Naive B cell (primary cell): Measurements from ENCODE around the gene TMEM185A. TPM values are rescaled to one million over a fixed set of nuclear protein-coding genes. Genes with fewer than 3 reads are reported as not detected.
A peak's percentile ranks its signal among the peaks of the same experiment; 100 is the strongest.
"Not testable (repeated sequence)": the region's sequence is repeated elsewhere in the genome, so short reads cannot be mapped to it uniquely, and the experiment has no call there.

Experiments
- ATAC-seq, 2 donors: fragments of 150-1000 bp; cut with Tn5 transposase; 2 replicates each; pipeline ENCODE4 v1.10.0; 2021; ENCODE audit warnings: low read depth in 2 of 2, mild to moderate bottlenecking in 2 of 2, moderate library complexity in 2 of 2
- DNase-seq: peaks from one replicate; pipeline ENCODE4 v3.0.0; 2022
- H3K27ac Mint-ChIP-seq, 6 donors: one replicate each; pipeline ENCODE4 v1.8.0; 2020 to 2022; ENCODE audit warnings: mild to moderate bottlenecking in 6 of 6, mixed read lengths in 6 of 6, moderate library complexity in 5 of 6, inconsistent platforms in 2 of 6
- H3K27me3 Mint-ChIP-seq, 3 donors: one replicate each; pipeline ENCODE4 v1.8.0; 2021 to 2022; ENCODE audit warnings: mixed read lengths in 3 of 3, mild to moderate bottlenecking in 1 of 3
- H3K36me3 Mint-ChIP-seq, 2 donors: one replicate each; pipeline ENCODE4 v1.8.0; 2020 to 2022; ENCODE audit warnings: mixed read lengths in 2 of 2, inconsistent platforms in 1 of 2, mild to moderate bottlenecking in 1 of 2
- H3K4me1 Mint-ChIP-seq, 3 donors: one replicate each; pipeline ENCODE4 v1.8.0; 2020 to 2022; ENCODE audit warnings: mixed read lengths in 3 of 3, inconsistent platforms in 1 of 3, mild to moderate bottlenecking in 1 of 3, moderate library complexity in 1 of 3
- H3K4me3 Mint-ChIP-seq, 8 donors: one replicate each; pipeline ENCODE4 v1.8.0; 2020 to 2022; ENCODE audit warnings: mild to moderate bottlenecking in 8 of 8, mixed read lengths in 8 of 8, moderate library complexity in 8 of 8, inconsistent platforms in 2 of 8
- H3K9me3 Mint-ChIP-seq, 7 donors: one replicate each; pipeline ENCODE4 v1.8.0; 2020 to 2022; ENCODE audit warnings: mixed read lengths in 7 of 7, mild to moderate bottlenecking in 5 of 7, inconsistent platforms in 2 of 7, moderate library complexity in 1 of 7
- polyA plus RNA-seq, 6 donors: library from polyadenylated mRNA; unstranded; fragments of 300-500 nt; fragmentation: Illumina TruSeq; gene quantifications; one replicate each; pipeline ENCODE4 v1.2.3, GENCODE V29; 2021; ENCODE audit warnings: low read depth in 6 of 6

TMEM185A gene
- polyA plus RNA-seq, 6 donors from 2014 or later: 9.1 to 23.7 (median 16.7) TPM

GRCh38 chrX:149641432-149641831 is 9.8 kb upstream of the TMEM185A start:
- no peak overlapping the region for H3K27ac Mint-ChIP-seq
- peaks cover 0 to 3% of the 10 kb centered on the region in 2 donors for H3K36me3 Mint-ChIP-seq
- H3K27me3 Mint-ChIP-seq: peaks cover 8 to 21% (median 20%) of the 10 kb centered on the region in 3 donors
- ATAC-seq (no peak), DNase-seq (no peak)
- no peak overlapping the region for H3K4me3 Mint-ChIP-seq
- peaks cover 0 to 4% (median 0%) of the 10 kb centered on the region in 7 donors for H3K9me3 Mint-ChIP-seq
- no peaks in the 10 kb centered on the region for H3K4me1 Mint-ChIP-seq

- no peak overlapping the region for H3K4me3 Mint-ChIP-seq
- no peak overlapping the region for H3K27ac Mint-ChIP-seq
- H3K36me3 Mint-ChIP-seq: peaks cover 0 to 3% of the 10 kb centered on the region in 2 donors
- ATAC-seq (no peak), DNase-seq (no peak)
- H3K9me3 Mint-ChIP-seq: peaks cover 0 to 4% (median 0%) of the 10 kb centered on the region in 7 donors
- peaks cover 12 to 17% (median 17%) of the 10 kb centered on the region in 3 donors for H3K27me3 Mint-ChIP-seq
- no peaks in the 10 kb centered on the region for H3K4me1 Mint-ChIP-seq
These were observed 8.0 kb upstream of the TMEM185A start for GRCh38 chrX:149639568-149639967.

- H3K4me1 Mint-ChIP-seq: no peaks in the 10 kb centered on the region
- DNase-seq (no peak), ATAC-seq (no peak)
- H3K27ac Mint-ChIP-seq: no peak overlapping the region
- peaks cover 0 to 3% of the 10 kb centered on the region in 2 donors for H3K36me3 Mint-ChIP-seq
- peaks cover 0 to 4% (median 0%) of the 10 kb centered on the region in 7 donors for H3K9me3 Mint-ChIP-seq
- H3K27me3 Mint-ChIP-seq: peaks cover 12 to 17% (median 14%) of the 10 kb centered on the region in 3 donors
- no peak overlapping the region for H3K4me3 Mint-ChIP-seq
These were observed 7.3 kb upstream of the TMEM185A start for GRCh38 chrX:149638860-149639259.

GRCh38 chrX:149633511-149633910 is 1.9 kb upstream of the TMEM185A start:
- peaks cover 4 to 15% (median 9%) of the 10 kb centered on the region in 3 donors for H3K27me3 Mint-ChIP-seq
- H3K27ac Mint-ChIP-seq: peak overlapping the region in 1 of 6 donors; percentile 11
- H3K36me3 Mint-ChIP-seq: peaks cover 3 to 7% of the 10 kb centered on the region in 2 donors
- peak overlapping the region in 1 of 8 donors; percentile 97 for H3K4me3 Mint-ChIP-seq
- peaks cover 0 to 2% (median 0%) of the 10 kb centered on the region in 7 donors for H3K9me3 Mint-ChIP-seq
- no peak for ATAC-seq
- peaks cover 17 to 31% (median 28%) of the 10 kb centered on the region in 3 donors for H3K4me1 Mint-ChIP-seq
- no peak for DNase-seq

- peak; percentile 15 to 21 for ATAC-seq
- peak overlapping the region; percentile 89 to 97 (median 94) for H3K4me3 Mint-ChIP-seq
- peaks cover 17 to 36% (median 28%) of the 10 kb centered on the region in 3 donors for H3K4me1 Mint-ChIP-seq
These were observed 835 bp downstream of the TMEM185A start for GRCh38 chrX:149630681-149631233.

GRCh38 chrX:149629730-149630387 is 1.7 kb downstream of the TMEM185A start:
- Mint-ChIP-seq H3K4me3 (peak overlapping the region; percentile 14 to 97 (median 92)), H3K4me1 (peaks cover 17 to 36% (median 28%) of the 10 kb centered on the region in 3 donors), H3K9me3 (no peaks in the 10 kb centered on the region), H3K36me3 (peaks cover 0 to 7% of the 10 kb centered on the region in 2 donors), H3K27me3 (peaks cover 0 to 4% (median 2%) of the 10 kb centered on the region in 3 donors), H3K27ac (peak overlapping the region in 4 of 6 donors; percentile 5 to 90 (median 61))
- DNase-seq (no peak), ATAC-seq (no peak)

More at GRCh38 chrX:149630681-149631233, 835 bp downstream of the TMEM185A start:
- peaks cover 4 to 8% (median 7%) of the 10 kb centered on the region in 3 donors for H3K27me3 Mint-ChIP-seq
- H3K27ac Mint-ChIP-seq: peak overlapping the region; percentile 18 to 96 (median 78)
- H3K9me3 Mint-ChIP-seq: no peaks in the 10 kb centered on the region
- DNase-seq: no peak
- H3K36me3 Mint-ChIP-seq: peaks cover 0 to 7% of the 10 kb centered on the region in 2 donors

- H3K36me3 Mint-ChIP-seq: peaks cover 0 to 7% of the 10 kb centered on the region in 2 donors
- ATAC-seq (no peak), DNase-seq (no peak)
- H3K27me3 Mint-ChIP-seq: peaks cover 0 to 4% (median 0%) of the 10 kb centered on the region in 3 donors
- no peak overlapping the region for H3K27ac Mint-ChIP-seq
- H3K4me1 Mint-ChIP-seq: peaks cover 20 to 36% (median 35%) of the 10 kb centered on the region in 3 donors
- no peaks in the 10 kb centered on the region for H3K9me3 Mint-ChIP-seq
- H3K4me3 Mint-ChIP-seq: peak overlapping the region in 1 of 8 donors; percentile 97
These were observed 2.8 kb downstream of the TMEM185A start for GRCh38 chrX:149628768-149629167.

GRCh38 chrX:149628280-149628679 is 3.3 kb downstream of the TMEM185A start:
- no peak overlapping the region for H3K4me3 Mint-ChIP-seq

GRCh38 chrX:149626829-149627228 is 4.8 kb downstream of the TMEM185A start:
- Mint-ChIP-seq H3K4me3 (peak overlapping the region in 1 of 8 donors; percentile 43), H3K4me1 (peaks cover 20 to 30% (median 29%) of the 10 kb centered on the region in 3 donors)
- not testable (repeated sequence) for H3K27ac Mint-ChIP-seq, ATAC-seq, H3K9me3 Mint-ChIP-seq, H3K36me3 Mint-ChIP-seq, H3K27me3 Mint-ChIP-seq, DNase-seq

More at GRCh38 chrX:149628280-149628679, 3.3 kb downstream of the TMEM185A start:
- ATAC-seq: no peak
- H3K4me1 Mint-ChIP-seq: peaks cover 20 to 36% (median 35%) of the 10 kb centered on the region in 3 donors
- DNase-seq: no peak
- peaks cover 0 to 7% of the 10 kb centered on the region in 2 donors for H3K36me3 Mint-ChIP-seq
- no peaks in the 10 kb centered on the region for H3K9me3 Mint-ChIP-seq
- peak overlapping the region in 1 of 6 donors; percentile 57 for H3K27ac Mint-ChIP-seq
- H3K27me3 Mint-ChIP-seq: peaks cover 0 to 4% (median 0%) of the 10 kb centered on the region in 3 donors

- ATAC-seq, H3K27me3 Mint-ChIP-seq, H3K9me3 Mint-ChIP-seq, DNase-seq, H3K27ac Mint-ChIP-seq, H3K36me3 Mint-ChIP-seq, H3K4me1 Mint-ChIP-seq, H3K4me3 Mint-ChIP-seq: not testable (repeated sequence)
These were observed 11.9 kb downstream of the TMEM185A start for GRCh38 chrX:149619662-149620061.

GRCh38 chrX:149618871-149619270 is 12.7 kb downstream of the TMEM185A start:
- peaks cover 0 to 4% (median 0%) of the 10 kb centered on the region in 7 donors for H3K9me3 Mint-ChIP-seq
- DNase-seq (no peak), ATAC-seq (no peak)
- no peak overlapping the region for H3K27ac Mint-ChIP-seq
- peaks cover 3 to 6% (median 6%) of the 10 kb centered on the region in 3 donors for H3K4me1 Mint-ChIP-seq
- no peaks in the 10 kb centered on the region for H3K36me3 Mint-ChIP-seq
- no peaks in the 10 kb centered on the region for H3K27me3 Mint-ChIP-seq
- no peak overlapping the region for H3K4me3 Mint-ChIP-seq

- H3K27ac Mint-ChIP-seq: no peak overlapping the region
- peaks cover 0 to 7% of the 10 kb centered on the region in 2 donors for H3K36me3 Mint-ChIP-seq
- no peaks in the 10 kb centered on the region for H3K27me3 Mint-ChIP-seq
- peaks cover 3 to 16% (median 6%) of the 10 kb centered on the region in 3 donors for H3K4me1 Mint-ChIP-seq
- H3K9me3 Mint-ChIP-seq: peaks cover 0 to 4% (median 0%) of the 10 kb centered on the region in 7 donors
- no peak overlapping the region for H3K4me3 Mint-ChIP-seq
- DNase-seq: no peak
- no peak for ATAC-seq
These were observed 19.9 kb downstream of the TMEM185A start for GRCh38 chrX:149611623-149612175.

- peaks cover 0 to 13% of the 10 kb centered on the region in 2 donors for H3K36me3 Mint-ChIP-seq
- no peak for DNase-seq
- ATAC-seq: no peak
- no peaks in the 10 kb centered on the region for H3K27me3 Mint-ChIP-seq
- H3K9me3 Mint-ChIP-seq: no peaks in the 10 kb centered on the region
- peaks cover 0 to 16% (median 3%) of the 10 kb centered on the region in 3 donors for H3K4me1 Mint-ChIP-seq
- no peak overlapping the region for H3K27ac Mint-ChIP-seq
- no peak overlapping the region for H3K4me3 Mint-ChIP-seq
These were observed 21.1 kb downstream of the TMEM185A start for GRCh38 chrX:149610511-149610910.
